ENCODE results near the gene CEP83.

GRCh38 chr12:94265539-94265938 lies 194.1 kb downstream of the CEP83 start:
- no peak for TF ChIP-seq EZH2 (IDR thresholded peaks at IDR 0.05; ENCODE audit: low read length, missing control alignments)
- no peak for TF ChIP-seq CTCF (conservative IDR thresholded peaks at IDR 0.05 in 1 of 2, IDR thresholded peaks at IDR 0.05 in 1 of 2; ENCODE audit: low read depth in 1 of 2, low read length in 2 of 2)

All from fibroblast of lung (primary cell).